Esophagus muscularis mucosa (tissue), 3 donors: ENCODE results near the gene BCL11B.

Experiments
- CTCF ChIP-seq, 3 experiments: fragments of 200-600 bp in 2 of 3; fragments of 450-650 bp in 1 of 3; sonication (generic) in 2 of 3; IDR thresholded peaks; one replicate each; pipeline ENCODE4 v1.5.1; 2017 to 2019; ENCODE audit warnings: antibody characterized with exemption in 3 of 3, mild to moderate bottlenecking in 2 of 3, moderate library complexity in 1 of 3
- POLR2A ChIP-seq: fragments of 450-650 bp; IDR thresholded peaks from one replicate; pipeline ENCODE4 v1.6.1; 2017; ENCODE audit warnings: antibody characterized with exemption, moderate library complexity, mild to moderate bottlenecking, low read depth

DNA sequence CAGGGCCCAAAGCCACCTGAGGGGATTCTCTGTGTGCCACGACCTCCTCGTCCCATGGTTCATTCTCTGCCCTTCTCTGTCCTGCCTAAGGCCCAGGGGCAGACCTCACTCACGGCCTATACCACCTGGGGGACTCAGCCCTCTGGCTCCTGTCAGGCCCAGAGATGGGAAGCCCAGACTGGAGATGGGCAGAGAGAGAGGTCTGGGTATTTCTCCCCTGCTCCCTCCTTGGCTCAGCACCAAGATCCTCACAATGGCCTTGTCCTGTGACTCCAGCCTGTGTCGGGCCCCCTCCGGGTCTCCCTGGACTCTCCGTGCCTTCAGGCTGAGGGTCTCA, 46.9 kb upstream of the BCL11B start:
- no peak for TF ChIP-seq CTCF (IDR thresholded peaks at IDR 0.05)
- TF ChIP-seq POLR2A: no peak
